ENCODE results near the gene KLKB1.
A peak's percentile ranks its signal among the peaks of the same experiment; 100 is the strongest.

The KLKB1 gene

DNA sequence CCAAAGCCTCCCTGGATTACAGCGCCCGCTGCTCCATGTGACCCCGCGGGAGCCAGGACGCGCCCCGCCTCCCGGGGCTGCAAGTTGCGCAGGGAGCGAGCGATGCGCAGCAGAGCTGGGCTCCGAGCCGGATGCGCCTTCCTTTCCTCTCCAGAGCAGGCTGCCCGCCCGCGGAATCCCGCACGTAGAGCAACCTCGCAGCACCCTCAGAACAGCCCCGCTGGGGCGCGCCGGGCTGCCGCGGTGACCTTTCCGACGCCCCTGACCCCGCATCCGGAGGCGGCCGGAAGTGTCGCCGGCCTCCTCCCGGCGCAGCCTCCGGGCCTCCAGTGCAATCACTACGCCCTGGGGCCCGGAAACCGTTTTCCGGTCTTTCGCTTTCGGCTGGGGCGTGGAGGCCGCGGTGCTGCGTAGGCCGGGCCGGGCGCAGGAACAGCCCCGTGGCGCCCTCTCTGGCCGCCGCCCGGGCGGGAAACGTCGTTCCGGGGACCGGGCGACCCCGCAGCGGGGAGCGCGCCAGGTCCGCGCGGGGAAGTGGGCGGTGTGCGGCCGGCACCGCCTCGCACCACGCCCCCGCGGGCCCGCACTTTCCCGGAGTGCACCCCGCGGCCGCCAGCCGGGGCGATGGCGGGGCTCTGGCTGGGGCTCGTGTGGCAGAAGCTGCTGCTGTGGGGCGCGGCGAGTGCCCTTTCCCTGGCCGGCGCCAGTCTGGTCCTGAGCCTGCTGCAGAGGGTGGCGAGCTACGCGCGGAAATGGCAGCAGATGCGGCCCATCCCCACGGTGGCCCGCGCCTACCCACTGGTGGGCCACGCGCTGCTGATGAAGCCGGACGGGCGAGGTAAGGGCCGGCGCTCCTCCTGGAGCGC lies 35.9 kb upstream of the KLKB1 start, which contains the start of gene CYP4V2:
CYP4V2 (plus strand) TSS at position 368 of the 866 bp plus-strand sequence; CDS start at position 625, 257 bp downstream.
- peak; percentile 70 for DNase-seq (ENCODE audit: low spot score)

DNA sequence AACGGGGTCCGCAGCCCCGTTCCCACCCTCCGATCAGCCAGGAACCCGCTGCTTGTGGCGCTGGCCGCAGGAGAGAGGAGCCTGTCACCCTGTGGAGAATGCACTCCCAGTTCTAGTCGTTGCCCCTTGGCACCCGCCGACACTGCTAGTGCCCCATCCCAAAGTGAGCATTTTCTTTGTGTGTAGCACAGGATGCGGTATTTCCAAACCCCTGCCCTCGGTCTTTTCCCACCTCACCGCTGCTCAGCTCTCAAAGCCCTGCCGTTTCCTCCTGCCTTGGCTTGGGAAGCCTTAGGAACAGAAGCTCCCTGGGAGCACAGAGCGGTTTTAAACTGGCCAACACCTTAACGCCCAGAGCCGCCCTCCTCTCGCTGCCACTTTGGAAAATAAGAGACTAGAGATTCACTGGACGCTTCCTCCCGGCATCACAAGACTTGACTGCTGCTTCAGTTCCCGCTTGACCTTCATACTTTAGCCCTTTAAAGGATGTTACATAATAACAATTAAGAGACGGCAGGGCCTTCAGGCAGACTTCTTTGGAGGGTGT lies 35.2 kb upstream of the KLKB1 start:
- TF ChIP-seq, protein P1, sequence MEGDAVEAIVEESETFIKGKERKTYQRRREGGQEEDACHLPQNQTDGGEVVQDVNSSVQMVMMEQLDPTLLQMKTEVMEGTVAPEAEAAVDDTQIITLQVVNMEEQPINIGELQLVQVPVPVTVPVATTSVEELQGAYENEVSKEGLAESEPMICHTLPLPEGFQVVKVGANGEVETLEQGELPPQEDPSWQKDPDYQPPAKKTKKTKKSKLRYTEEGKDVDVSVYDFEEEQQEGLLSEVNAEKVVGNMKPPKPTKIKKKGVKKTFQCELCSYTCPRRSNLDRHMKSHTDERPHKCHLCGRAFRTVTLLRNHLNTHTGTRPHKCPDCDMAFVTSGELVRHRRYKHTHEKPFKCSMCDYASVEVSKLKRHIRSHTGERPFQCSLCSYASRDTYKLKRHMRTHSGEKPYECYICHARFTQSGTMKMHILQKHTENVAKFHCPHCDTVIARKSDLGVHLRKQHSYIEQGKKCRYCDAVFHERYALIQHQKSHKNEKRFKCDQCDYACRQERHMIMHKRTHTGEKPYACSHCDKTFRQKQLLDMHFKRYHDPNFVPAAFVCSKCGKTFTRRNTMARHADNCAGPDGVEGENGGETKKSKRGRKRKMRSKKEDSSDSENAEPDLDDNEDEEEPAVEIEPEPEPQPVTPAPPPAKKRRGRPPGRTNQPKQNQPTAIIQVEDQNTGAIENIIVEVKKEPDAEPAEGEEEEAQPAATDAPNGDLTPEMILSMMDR (IDR thresholded peaks at IDR 0.05; ENCODE audit: poor library complexity, severe bottlenecking): no peak
- no peaks in the 10 kb centered on the region for H3K9me3 ChIP-seq (ENCODE audit: severe bottlenecking)
- peaks cover 3% of the 10 kb centered on the region for H3K4me1 ChIP-seq (ENCODE audit: insufficient read depth, poor library complexity, severe bottlenecking)
- no peaks in the 10 kb centered on the region for H3K36me3 ChIP-seq (ENCODE audit: low read depth)
- no peaks in the 10 kb centered on the region for H3K27me3 ChIP-seq (ENCODE audit: insufficient read depth, poor library complexity, severe bottlenecking)
- DNase-seq (ENCODE audit: low spot score) (no peak), ATAC-seq (ENCODE audit: low read depth) (peak; percentile 44)
- H3K4me3 ChIP-seq (ENCODE audit: severe bottlenecking): peak overlapping the region; percentile 67
- H3K27ac ChIP-seq (ENCODE audit: poor library complexity, severe bottlenecking): peak overlapping the region; percentile 68

More for the DNA sequence above, 35.9 kb upstream of the KLKB1 start, which contains the start of gene CYP4V2:
- H3K27ac ChIP-seq (ENCODE audit: poor library complexity, severe bottlenecking): peak within 1 kb of the TSS; percentile 68
- peak within 1 kb of the TSS; percentile 67 for H3K4me3 ChIP-seq (ENCODE audit: severe bottlenecking)
- ATAC-seq (ENCODE audit: low read depth): peak; percentile 77
- no peaks in the 10 kb centered on the region for H3K36me3 ChIP-seq (ENCODE audit: low read depth)
- H3K9me3 ChIP-seq (ENCODE audit: severe bottlenecking): no peaks in the 10 kb centered on the region
- H3K4me1 ChIP-seq (ENCODE audit: insufficient read depth, poor library complexity, severe bottlenecking): peaks cover 3% of the 10 kb centered on the region
- TF ChIP-seq, protein P1 (IDR thresholded peaks at IDR 0.05; ENCODE audit: poor library complexity, severe bottlenecking): peak; percentile 50
- no peaks in the 10 kb centered on the region for H3K27me3 ChIP-seq (ENCODE audit: insufficient read depth, poor library complexity, severe bottlenecking)

- Histone ChIP-seq H3K4me1 (ENCODE audit: insufficient read depth, poor library complexity, severe bottlenecking) (peaks cover 3% of the 10 kb centered on the region), H3K27me3 (ENCODE audit: insufficient read depth, poor library complexity, severe bottlenecking) (no peaks in the 10 kb centered on the region), H3K36me3 (ENCODE audit: low read depth) (no peaks in the 10 kb centered on the region), H3K4me3 (ENCODE audit: severe bottlenecking) (no peak overlapping the region), H3K9me3 (ENCODE audit: severe bottlenecking) (no peaks in the 10 kb centered on the region), H3K27ac (ENCODE audit: poor library complexity, severe bottlenecking) (no peak overlapping the region)
- ATAC-seq (ENCODE audit: low read depth) (no peak), DNase-seq (ENCODE audit: low spot score) (no peak)
- TF ChIP-seq, protein P1 (IDR thresholded peaks at IDR 0.05; ENCODE audit: poor library complexity, severe bottlenecking): no peak
These were observed 33.5 kb upstream of the KLKB1 start for GRCh38 chr4:186193851-186194250.

- TF ChIP-seq, protein P1 (IDR thresholded peaks at IDR 0.05; ENCODE audit: poor library complexity, severe bottlenecking): no peak
- no peaks in the 10 kb centered on the region for H3K36me3 ChIP-seq (ENCODE audit: low read depth)
- no peaks in the 10 kb centered on the region for H3K27me3 ChIP-seq (ENCODE audit: insufficient read depth, poor library complexity, severe bottlenecking)
- no peaks in the 10 kb centered on the region for H3K9me3 ChIP-seq (ENCODE audit: severe bottlenecking)
- peaks cover 3% of the 10 kb centered on the region for H3K4me1 ChIP-seq (ENCODE audit: insufficient read depth, poor library complexity, severe bottlenecking)
- ATAC-seq (ENCODE audit: low read depth): no peak
- no peak overlapping the region for H3K4me3 ChIP-seq (ENCODE audit: severe bottlenecking)
- no peak for DNase-seq (ENCODE audit: low spot score)
- H3K27ac ChIP-seq (ENCODE audit: poor library complexity, severe bottlenecking): no peak overlapping the region
These were observed 31.2 kb upstream of the KLKB1 start for GRCh38 chr4:186196063-186196462.
